ENCODE measurements around the gene GARIN5A.

GARIN5A gene

GRCh38 chr19:50508843-50509190 lies 32.2 kb upstream of the GARIN5A start:
- Histone ChIP-seq H3K4me3 (replicated peaks; ENCODE audit: insufficient read depth, low read length) (no peak overlapping the region), H3K27ac (replicated peaks) (no peak overlapping the region), H3K27me3 (ENCODE audit: insufficient read depth, poor library complexity, severe bottlenecking) (no peaks in the 10 kb centered on the region)
- no peak for DNase-seq (ENCODE audit: low read depth in 1 of 2, low spot score in 1 of 2)
- TF ChIP-seq SPI1 (IDR thresholded peaks at IDR 0.05; ENCODE audit: borderline replicate concordance, low read depth) (no peak), CTCF (IDR thresholded peaks at IDR 0.05; ENCODE audit: insufficient read depth, low read length) (no peak), REST (IDR thresholded peaks at IDR 0.05; ENCODE audit: insufficient replicate concordance, low read depth) (no peak), GABPA (IDR thresholded peaks at IDR 0.05; ENCODE audit: low read depth) (no peak), POLR2AphosphoS5 (IDR thresholded peaks at IDR 0.05; ENCODE audit: low read depth) (no peak)

GRCh38 chr19:50507376-50507775 lies 30.7 kb upstream of the GARIN5A start:
- TF ChIP-seq REST (IDR thresholded peaks at IDR 0.05; ENCODE audit: insufficient replicate concordance, low read depth): no peak
- no peak for TF ChIP-seq SPI1 (IDR thresholded peaks at IDR 0.05; ENCODE audit: borderline replicate concordance, low read depth)
- TF ChIP-seq POLR2AphosphoS5 (IDR thresholded peaks at IDR 0.05; ENCODE audit: low read depth): no peak
- no peak for TF ChIP-seq CTCF (IDR thresholded peaks at IDR 0.05; ENCODE audit: insufficient read depth, low read length)
- TF ChIP-seq GABPA (IDR thresholded peaks at IDR 0.05; ENCODE audit: low read depth): no peak
- no peaks in the 10 kb centered on the region for H3K27me3 ChIP-seq (ENCODE audit: insufficient read depth, poor library complexity, severe bottlenecking)
- DNase-seq (ENCODE audit: low read depth in 1 of 2, low spot score in 1 of 2): no peak
- H3K27ac ChIP-seq (replicated peaks): no peak overlapping the region
- H3K4me3 ChIP-seq (replicated peaks; ENCODE audit: insufficient read depth, low read length): no peak overlapping the region

- no peak overlapping the region for H3K4me3 ChIP-seq (replicated peaks; ENCODE audit: insufficient read depth, low read length)
- no peak overlapping the region for H3K27ac ChIP-seq (replicated peaks)
- H3K27me3 ChIP-seq (ENCODE audit: insufficient read depth, poor library complexity, severe bottlenecking): no peaks in the 10 kb centered on the region
- no peak for DNase-seq (ENCODE audit: low read depth in 1 of 2, low spot score in 1 of 2)
- TF ChIP-seq GABPA (IDR thresholded peaks at IDR 0.05; ENCODE audit: low read depth) (no peak), SPI1 (IDR thresholded peaks at IDR 0.05; ENCODE audit: borderline replicate concordance, low read depth) (no peak), REST (IDR thresholded peaks at IDR 0.05; ENCODE audit: insufficient replicate concordance, low read depth) (no peak), CTCF (IDR thresholded peaks at IDR 0.05; ENCODE audit: insufficient read depth, low read length) (no peak), POLR2AphosphoS5 (IDR thresholded peaks at IDR 0.05; ENCODE audit: low read depth) (no peak)
Observed at GRCh38 chr19:50506700-50507099, 30.1 kb upstream of the GARIN5A start.

All from HL-60 (cell line).